Activated CD8-positive, alpha-beta T cell treated with anti-CD3 and anti-CD28 coated beads for 36 hours (primary cell): ENCODE data around the gene VPS16. TPM values are rescaled to one million over a fixed set of nuclear protein-coding genes. Genes with fewer than 3 reads are reported as not detected.

Experiments used
- ATAC-seq: fragments of 200-7000 bp; cut with Tn5 transposase; one replicate; pipeline ENCODE4 v1.10.0; 2021; ENCODE audit warnings: mild to moderate bottlenecking, moderate library complexity
- CTCF ChIA-PET: fragments of 350-600 bp; sonication (Branson Sonifier 250); formaldehyde crosslinking; loops from one replicate; lab custom pipeline; 2021; ENCODE audit warnings: antibody characterized with exemption; lab: Charles Lee
- POLR2A ChIA-PET: fragments of 350-600 bp; sonication (Branson Sonifier 250); formaldehyde crosslinking; loops from one replicate; lab custom pipeline; 2021; ENCODE audit warnings: antibody characterized with exemption; lab: Charles Lee
- DNase-seq: peaks from one replicate; pipeline ENCODE4 v3.0.0-alpha.2; 2020
- H3K27ac Mint-ChIP-seq: one replicate; pipeline ENCODE4 v1.8.0; 2021; ENCODE audit warnings: mild to moderate bottlenecking, mixed read lengths
- H3K27me3 Mint-ChIP-seq: one replicate; pipeline ENCODE4 v1.8.0; 2021; ENCODE audit warnings: mixed read lengths
- H3K36me3 Mint-ChIP-seq: one replicate; pipeline ENCODE4 v1.8.0; 2021; ENCODE audit warnings: low read depth, mixed read lengths
- H3K4me1 Mint-ChIP-seq: one replicate; pipeline ENCODE4 v1.8.0; 2021; ENCODE audit warnings: low read depth, mixed read lengths
- H3K4me3 Mint-ChIP-seq: one replicate; pipeline ENCODE4 v1.8.0; 2021; ENCODE audit warnings: mild to moderate bottlenecking, moderate library complexity, mixed read lengths
- H3K9me3 Mint-ChIP-seq: one replicate; pipeline ENCODE4 v1.8.0; 2021; ENCODE audit warnings: mixed read lengths
- intact Hi-C: fragments of 100-400 bp; cut with micrococcal nuclease; formaldehyde crosslinking; loops from one replicate; pipeline ENCODE4 v1.10.0; 2022
- total RNA-seq, 2 experiments: library from RNA; stranded (reverse); gene quantifications; one replicate each; pipeline ENCODE4 v1.2.3, GENCODE V29; 2021
- TF ChIP-seq, protein P1 (sequence below): fragments of 200-600 bp; IDR thresholded peaks from one replicate; pipeline ENCODE4 v1.8.0; 2022; ENCODE audit warnings: antibody characterized with exemption, mild to moderate bottlenecking

The VPS16 gene
- total RNA-seq, 2 experiments from 2014 or later: 34.5 to 38.7 TPM

GRCh38 chr20:2873010-2873746, 32.6 kb downstream of the VPS16 start, which contains the start of gene PTPRA:
Gene PTPRA, plus strand, starts transcription at chr20:2873481. Its CDS starts 90,797 bp downstream, at chr20:2964278.
- intact Hi-C loops: no loop called here
- peak within 1 kb of the TSS; percentile 94 for H3K27ac Mint-ChIP-seq
- POLR2A ChIA-PET: interaction anchor here (0.6 to 2.2 kb wide), 14 partner anchors 9 to 403 kb away, joined by 3 to 10 read pairs (median 4); partner anchors contain the start of genes NOP56, PCED1A, SNRPB and VPS16
- TF ChIP-seq, protein P1, sequence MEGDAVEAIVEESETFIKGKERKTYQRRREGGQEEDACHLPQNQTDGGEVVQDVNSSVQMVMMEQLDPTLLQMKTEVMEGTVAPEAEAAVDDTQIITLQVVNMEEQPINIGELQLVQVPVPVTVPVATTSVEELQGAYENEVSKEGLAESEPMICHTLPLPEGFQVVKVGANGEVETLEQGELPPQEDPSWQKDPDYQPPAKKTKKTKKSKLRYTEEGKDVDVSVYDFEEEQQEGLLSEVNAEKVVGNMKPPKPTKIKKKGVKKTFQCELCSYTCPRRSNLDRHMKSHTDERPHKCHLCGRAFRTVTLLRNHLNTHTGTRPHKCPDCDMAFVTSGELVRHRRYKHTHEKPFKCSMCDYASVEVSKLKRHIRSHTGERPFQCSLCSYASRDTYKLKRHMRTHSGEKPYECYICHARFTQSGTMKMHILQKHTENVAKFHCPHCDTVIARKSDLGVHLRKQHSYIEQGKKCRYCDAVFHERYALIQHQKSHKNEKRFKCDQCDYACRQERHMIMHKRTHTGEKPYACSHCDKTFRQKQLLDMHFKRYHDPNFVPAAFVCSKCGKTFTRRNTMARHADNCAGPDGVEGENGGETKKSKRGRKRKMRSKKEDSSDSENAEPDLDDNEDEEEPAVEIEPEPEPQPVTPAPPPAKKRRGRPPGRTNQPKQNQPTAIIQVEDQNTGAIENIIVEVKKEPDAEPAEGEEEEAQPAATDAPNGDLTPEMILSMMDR: no peak
- no peaks in the 10 kb centered on the region for H3K27me3 Mint-ChIP-seq
- no peaks in the 10 kb centered on the region for H3K9me3 Mint-ChIP-seq
- peaks cover 51% of the 10 kb centered on the region for H3K4me1 Mint-ChIP-seq
- peak within 1 kb of the TSS; percentile 82 for H3K4me3 Mint-ChIP-seq
- H3K36me3 Mint-ChIP-seq: peaks cover 26% of the 10 kb centered on the region
- peak; percentile 85 for ATAC-seq
- peak; percentile 95 for DNase-seq
- CTCF ChIA-PET: interaction anchor here (1.0 kb wide), 3 partner anchors 21 to 56 kb away, joined by 3 read pairs; no protein-coding TSS in a partner anchor

DNA sequence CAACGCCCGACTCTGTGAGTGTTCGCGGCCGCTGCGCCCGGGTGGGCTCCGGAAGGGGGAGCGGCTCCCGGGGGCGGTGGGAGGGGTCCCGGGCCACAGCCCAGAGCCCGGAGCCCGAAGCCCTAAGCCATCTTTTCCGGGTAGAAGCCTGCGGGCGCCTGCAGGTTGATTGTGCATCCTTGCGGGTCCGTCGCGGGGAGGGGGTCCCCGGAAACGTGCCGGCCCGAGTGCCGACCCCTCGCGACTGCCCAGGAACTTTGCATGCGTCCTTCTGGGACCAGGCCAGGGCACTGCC, 33.1 kb downstream of the VPS16 start:
- TF ChIP-seq, protein P1: no peak
- POLR2A ChIA-PET: interaction anchor here (0.6 to 2.2 kb wide), 8 partner anchors 8 to 186 kb away, joined by 3 to 10 read pairs (median 4); partner anchors contain the start of genes PCED1A and VPS16

GRCh38 chr20:2874456-2874855, 33.9 kb downstream of the VPS16 start:
- ChIA-PET POLR2A (interaction anchor here (0.6 to 1.5 kb wide), 5 partner anchors 9 to 175 kb away, joined by 3 to 5 read pairs (median 3); no protein-coding TSS in a partner anchor), CTCF (interaction anchor here (0.9 to 1.0 kb wide), 2 partner anchors 9 to 121 kb away, joined by 3 to 5 read pairs; no protein-coding TSS in a partner anchor)
- intact Hi-C loops: no loop called here
- peaks cover 54% of the 10 kb centered on the region for H3K4me1 Mint-ChIP-seq
- H3K27me3 Mint-ChIP-seq: no peaks in the 10 kb centered on the region
- no peaks in the 10 kb centered on the region for H3K9me3 Mint-ChIP-seq
- ATAC-seq: no peak
- TF ChIP-seq, protein P1: no peak
- DNase-seq: peak; percentile 53
- H3K27ac Mint-ChIP-seq: peak overlapping the region; percentile 89
- peaks cover 29% of the 10 kb centered on the region for H3K36me3 Mint-ChIP-seq
- peak overlapping the region; percentile 82 for H3K4me3 Mint-ChIP-seq

More for the DNA sequence above, 33.1 kb downstream of the VPS16 start:
- Mint-ChIP-seq H3K36me3 (peaks cover 29% of the 10 kb centered on the region), H3K4me3 (peak overlapping the region; percentile 82), H3K4me1 (peaks cover 54% of the 10 kb centered on the region), H3K9me3 (no peaks in the 10 kb centered on the region), H3K27ac (peak overlapping the region; percentile 89), H3K27me3 (no peaks in the 10 kb centered on the region)
- DNase-seq (peak; percentile 75), ATAC-seq (peak; percentile 32)
- CTCF ChIA-PET: interaction anchor here (1.0 kb wide), 1 partner anchor 28 kb away, joined by 3 read pairs; no protein-coding TSS in a partner anchor
- intact Hi-C loops: no loop called here

DNA sequence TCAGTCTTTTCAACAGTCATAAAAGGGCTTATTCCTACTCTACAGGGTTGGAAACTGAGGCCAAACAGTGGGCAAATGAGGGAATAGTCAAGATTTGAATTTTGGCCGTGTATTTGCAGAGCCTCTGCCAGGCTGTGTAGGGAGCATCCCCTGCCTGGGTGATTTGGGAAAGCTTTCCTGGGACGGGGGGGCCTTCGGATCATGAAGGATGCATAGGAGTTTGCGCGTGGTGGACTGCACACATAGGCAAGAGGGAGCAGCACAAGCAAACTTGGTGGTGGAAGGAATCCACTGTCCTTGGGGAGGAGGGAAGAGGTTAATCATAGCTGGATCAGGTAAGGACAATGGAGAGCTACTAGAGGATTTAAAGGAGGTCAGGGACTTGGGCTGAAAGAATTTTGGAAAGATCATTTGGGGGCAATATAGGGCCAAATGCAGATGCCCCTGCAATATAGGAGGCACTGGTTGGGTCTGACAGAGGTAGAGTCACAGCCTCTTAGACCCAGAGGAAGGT, 35.2 kb downstream of the VPS16 start:
- Mint-ChIP-seq H3K4me1 (peaks cover 54% of the 10 kb centered on the region), H3K9me3 (no peaks in the 10 kb centered on the region), H3K36me3 (peaks cover 32% of the 10 kb centered on the region), H3K27me3 (no peaks in the 10 kb centered on the region), H3K4me3 (peak overlapping the region; percentile 14), H3K27ac (peak overlapping the region; percentile 9)
- ChIA-PET POLR2A (interaction anchor here (0.5 to 1.5 kb wide), 3 partner anchors 109 to 221 kb away, joined by 3 to 5 read pairs (median 3); no protein-coding TSS in a partner anchor), CTCF (interaction anchor here (1.5 kb wide), 1 partner anchor 17 kb away, joined by 3 read pairs; no protein-coding TSS in a partner anchor)
- TF ChIP-seq, protein P1: no peak
- ATAC-seq: no peak
- intact Hi-C loops: no loop called here
- no peak for DNase-seq
